ENCODE data around the gene TTBK1.

Gene TTBK1

GRCh38 chr6:43282636-43283513 lies 39.6 kb downstream of the TTBK1 start:
- no peak overlapping the region for H3K4me3 ChIP-seq (ENCODE audit: low read depth, low read length)
- no peak for TF ChIP-seq MAX (IDR thresholded peaks at IDR 0.05; ENCODE audit: low read depth, low read length)
- no peak for TF ChIP-seq POLR2A (IDR thresholded peaks at IDR 0.05; ENCODE audit: extremely low read depth, insufficient read length)
- no peak for TF ChIP-seq CTCF (IDR thresholded peaks at IDR 0.05; ENCODE audit: low read depth, low read length)
- TF ChIP-seq MYC (IDR thresholded peaks at IDR 0.05; ENCODE audit: low read depth, low read length): no peak
- DNase-seq (ENCODE audit: low read depth): no peak

- H3K4me3 ChIP-seq (ENCODE audit: low read depth, low read length): no peak overlapping the region
- TF ChIP-seq MAX (IDR thresholded peaks at IDR 0.05; ENCODE audit: low read depth, low read length) (no peak), CTCF (IDR thresholded peaks at IDR 0.05; ENCODE audit: low read depth, low read length) (no peak), MYC (IDR thresholded peaks at IDR 0.05; ENCODE audit: low read depth, low read length) (no peak), POLR2A (IDR thresholded peaks at IDR 0.05; ENCODE audit: extremely low read depth, insufficient read length) (no peak)
- no peak for DNase-seq (ENCODE audit: low read depth)
Measured at GRCh38 chr6:43283514-43283901, 40.2 kb downstream of the TTBK1 start.

GRCh38 chr6:43283905-43284304 lies 40.6 kb downstream of the TTBK1 start:
- TF ChIP-seq CTCF (IDR thresholded peaks at IDR 0.05; ENCODE audit: low read depth, low read length) (no peak), POLR2A (IDR thresholded peaks at IDR 0.05; ENCODE audit: extremely low read depth, insufficient read length) (no peak), MAX (IDR thresholded peaks at IDR 0.05; ENCODE audit: low read depth, low read length) (no peak), MYC (IDR thresholded peaks at IDR 0.05; ENCODE audit: low read depth, low read length) (no peak)
- no peak overlapping the region for H3K4me3 ChIP-seq (ENCODE audit: low read depth, low read length)
- no peak for DNase-seq (ENCODE audit: low read depth)

- DNase-seq (ENCODE audit: low read depth): no peak
- H3K4me3 ChIP-seq (ENCODE audit: low read depth, low read length): no peak overlapping the region
- TF ChIP-seq MAX (IDR thresholded peaks at IDR 0.05; ENCODE audit: low read depth, low read length) (no peak), CTCF (IDR thresholded peaks at IDR 0.05; ENCODE audit: low read depth, low read length) (no peak), MYC (IDR thresholded peaks at IDR 0.05; ENCODE audit: low read depth, low read length) (no peak), POLR2A (IDR thresholded peaks at IDR 0.05; ENCODE audit: extremely low read depth, insufficient read length) (no peak)
Measured at GRCh38 chr6:43284991-43285781, 41.9 kb downstream of the TTBK1 start.

- H3K4me3 ChIP-seq (ENCODE audit: low read depth, low read length): no peak overlapping the region
- DNase-seq (ENCODE audit: low read depth): no peak
- TF ChIP-seq CTCF (IDR thresholded peaks at IDR 0.05; ENCODE audit: low read depth, low read length): no peak
- TF ChIP-seq MAX (IDR thresholded peaks at IDR 0.05; ENCODE audit: low read depth, low read length): no peak
- TF ChIP-seq MYC (IDR thresholded peaks at IDR 0.05; ENCODE audit: low read depth, low read length): no peak
- TF ChIP-seq POLR2A (IDR thresholded peaks at IDR 0.05; ENCODE audit: extremely low read depth, insufficient read length): no peak
Measured at GRCh38 chr6:43285832-43286231, 42.6 kb downstream of the TTBK1 start.
